Hindlimb muscle (tissue), 1 donor: ENCODE data around the gene TFF3. TPM values are rescaled to one million over a fixed set of nuclear protein-coding genes. Genes with fewer than 3 reads are reported as not detected.

ENCODE experiments used
- DNase-seq: peaks from one replicate; pipeline ENCODE4 v3.0.0-alpha.2; 2013
- polyA plus RNA-seq: library from polyadenylated mRNA; unstranded; fragments of 120-200 nt; gene quantifications from one replicate; pipeline ENCODE4 v1.2.1, GENCODE V29; 2013; ENCODE audit not compliant: insufficient read length

TFF3 gene
- polyA plus RNA-seq, 1 donor: 1.7 TPM

- DNase-seq: no peak
Measured at GRCh38 chr21:42320791-42321190, 5.6 kb upstream of the TFF3 start.

DNA sequence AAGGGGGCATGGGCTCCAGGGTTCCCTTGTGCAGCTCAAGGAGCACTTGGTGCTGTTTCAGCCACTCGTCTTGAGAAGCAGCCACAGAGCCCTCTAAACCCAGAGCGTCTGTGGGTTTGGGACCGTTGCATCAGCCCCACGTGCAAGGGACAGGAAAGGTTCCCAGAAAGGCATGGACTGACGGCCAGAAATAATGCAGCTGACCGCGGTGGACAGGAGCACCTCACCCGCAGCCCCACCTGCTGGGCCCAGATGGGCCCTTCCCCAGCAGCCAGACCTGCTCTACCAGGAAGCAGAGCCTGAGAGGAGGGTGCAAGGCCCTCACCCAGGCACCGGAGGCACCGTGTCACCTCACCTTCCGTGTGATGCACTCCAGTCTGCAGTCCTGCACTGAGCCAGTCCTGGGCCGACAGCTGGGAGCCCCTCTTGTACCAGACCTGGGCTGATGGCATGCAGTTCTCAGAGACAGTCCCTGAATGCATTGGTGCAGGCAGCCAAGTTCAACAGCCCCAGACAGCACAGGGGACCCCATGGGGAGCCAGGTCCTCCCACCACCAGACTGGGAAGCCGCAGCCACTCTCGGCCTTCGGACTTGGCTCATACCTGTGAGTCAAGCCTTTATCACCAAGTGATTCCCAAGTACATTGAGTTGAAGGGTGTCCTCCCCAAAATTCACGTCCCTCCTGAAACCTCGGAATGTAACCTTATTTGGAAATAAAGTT, 4.8 kb upstream of the TFF3 start:
- no peak for DNase-seq

DNA sequence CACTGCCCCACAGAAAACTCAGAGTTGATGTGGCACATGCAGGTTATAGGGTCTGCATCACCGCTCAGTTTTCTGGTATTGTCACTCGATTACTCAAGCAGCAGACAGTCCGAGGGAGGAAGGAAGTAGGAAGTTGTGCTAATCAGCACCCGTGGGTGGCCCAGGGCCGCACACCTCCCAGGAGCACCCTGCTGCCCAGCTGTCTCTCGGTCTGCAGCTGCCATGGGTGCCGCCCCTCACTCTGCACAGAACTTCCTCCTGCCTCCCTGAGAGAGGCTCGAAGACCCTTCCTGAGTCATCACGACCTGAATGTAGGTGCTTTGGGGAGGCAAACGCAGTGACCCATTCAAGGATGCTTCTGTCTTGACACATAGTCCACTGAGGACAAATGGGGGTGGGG, 4.2 kb upstream of the TFF3 start:
- DNase-seq: no peak

DNA sequence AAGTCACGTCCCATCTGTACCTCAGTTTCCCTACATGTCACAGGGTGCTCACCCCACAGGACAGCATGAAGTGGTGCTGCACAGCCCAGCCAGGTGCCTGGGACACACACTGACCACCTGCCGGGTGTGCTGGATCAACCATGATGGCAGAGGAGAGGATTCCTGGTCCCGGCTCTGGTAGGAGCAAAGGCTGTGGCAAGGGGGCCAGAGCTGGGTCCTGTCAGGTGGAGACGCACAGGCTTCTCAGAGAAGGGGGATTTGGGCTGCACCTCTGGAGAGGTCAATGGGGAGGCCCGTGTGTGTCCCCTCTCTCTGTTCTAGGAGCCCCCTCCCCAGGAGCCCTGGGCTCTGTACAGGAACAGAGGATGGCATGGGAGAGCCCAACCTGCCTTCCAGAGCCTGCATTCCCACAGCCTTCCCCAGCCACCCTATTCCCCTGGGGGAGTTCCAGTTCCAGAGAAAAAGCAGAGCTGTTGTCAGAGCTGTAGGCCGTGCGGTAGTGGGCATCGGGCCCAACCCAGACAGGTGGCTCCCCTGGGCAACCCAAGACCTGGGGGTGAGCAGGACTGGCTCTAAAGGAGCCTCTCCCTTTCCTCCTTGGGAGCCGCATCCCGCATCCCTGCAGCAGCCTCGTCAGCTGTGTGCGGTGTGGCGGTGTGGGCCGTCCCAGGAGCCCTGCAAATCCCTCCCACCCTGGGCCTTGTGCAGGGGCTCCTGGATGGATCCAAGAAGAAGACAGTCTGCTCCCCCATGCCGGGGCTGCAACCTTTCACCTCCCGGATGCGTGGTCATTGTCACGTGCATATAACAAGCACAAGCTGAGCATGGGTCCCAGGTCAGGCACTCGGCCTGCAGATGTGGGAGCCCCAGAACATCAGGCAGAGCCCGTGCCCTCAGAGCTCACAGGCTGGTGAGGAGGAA, 2.9 kb upstream of the TFF3 start:
- no peak for DNase-seq

DNA sequence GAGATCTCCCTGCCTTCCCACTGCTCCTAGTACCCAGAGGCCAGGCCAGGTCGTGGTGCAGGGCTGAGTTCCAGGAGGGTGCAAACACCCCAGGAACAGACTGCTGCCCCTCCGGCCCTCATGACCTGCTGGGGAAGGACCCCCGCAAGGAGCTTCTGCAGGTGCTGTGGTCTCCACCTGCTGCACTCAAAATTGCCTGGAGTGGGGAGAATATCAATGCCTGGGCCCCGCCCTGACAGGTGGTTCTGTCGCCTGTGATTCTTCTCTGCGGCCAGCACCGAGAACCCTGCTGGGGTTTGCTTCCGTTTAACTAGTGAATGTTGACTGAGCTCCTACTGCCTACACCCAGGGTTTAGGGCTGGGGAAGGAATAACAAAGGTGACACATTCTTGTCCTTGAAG, 2.1 kb upstream of the TFF3 start:
- no peak for DNase-seq

DNA sequence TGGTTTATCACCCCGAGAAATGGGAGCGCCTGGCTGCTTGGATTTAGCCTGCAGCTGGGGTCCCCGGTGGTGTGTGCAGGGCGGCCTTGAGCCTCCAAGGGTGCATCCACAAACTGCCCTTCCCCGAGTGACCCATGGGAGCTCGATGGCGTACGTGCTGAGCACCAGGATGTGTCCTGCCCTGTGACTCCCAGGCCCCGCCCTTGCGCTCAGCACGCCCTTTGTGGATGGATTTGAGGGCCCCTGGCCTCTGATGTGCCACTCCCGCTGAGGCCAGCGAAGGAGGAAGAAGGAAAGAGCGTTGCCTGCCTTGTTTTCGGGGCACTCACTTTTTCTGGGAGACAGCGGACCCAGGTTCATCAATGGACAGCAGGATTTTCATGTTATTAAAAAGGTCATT, 1.7 kb upstream of the TFF3 start:
- no peak for DNase-seq

GRCh38 chr21:42314616-42315295, 453 bp downstream of the TFF3 start:
- DNase-seq: no peak

GRCh38 chr21:42313501-42313969, 1.7 kb downstream of the TFF3 start:
- no peak for DNase-seq

- no peak for DNase-seq
Measured at GRCh38 chr21:42312626-42313104, 2.5 kb downstream of the TFF3 start.

- no peak for DNase-seq
Measured at GRCh38 chr21:42311816-42312625, 3.2 kb downstream of the TFF3 start.

DNA sequence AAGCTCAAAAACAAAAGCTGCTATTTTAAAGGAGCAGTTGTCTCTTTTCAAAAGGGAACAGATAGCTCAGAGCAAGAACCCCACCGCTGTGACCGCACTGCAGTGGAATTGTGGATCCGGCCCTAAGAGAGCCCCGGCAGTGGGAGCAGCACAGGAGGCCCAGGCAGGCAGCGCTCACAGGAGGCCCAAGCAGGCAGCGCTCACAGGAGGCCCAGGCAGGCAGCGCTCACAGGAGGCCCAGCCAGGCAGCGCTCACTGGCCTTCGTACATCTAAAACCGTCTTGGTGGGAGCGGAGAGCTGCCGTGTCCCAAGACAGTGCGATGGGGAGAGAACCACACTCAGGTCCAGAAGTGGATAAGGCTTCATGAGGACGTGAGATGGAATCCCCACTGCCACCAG, 4.0 kb downstream of the TFF3 start:
- no peak for DNase-seq

DNA sequence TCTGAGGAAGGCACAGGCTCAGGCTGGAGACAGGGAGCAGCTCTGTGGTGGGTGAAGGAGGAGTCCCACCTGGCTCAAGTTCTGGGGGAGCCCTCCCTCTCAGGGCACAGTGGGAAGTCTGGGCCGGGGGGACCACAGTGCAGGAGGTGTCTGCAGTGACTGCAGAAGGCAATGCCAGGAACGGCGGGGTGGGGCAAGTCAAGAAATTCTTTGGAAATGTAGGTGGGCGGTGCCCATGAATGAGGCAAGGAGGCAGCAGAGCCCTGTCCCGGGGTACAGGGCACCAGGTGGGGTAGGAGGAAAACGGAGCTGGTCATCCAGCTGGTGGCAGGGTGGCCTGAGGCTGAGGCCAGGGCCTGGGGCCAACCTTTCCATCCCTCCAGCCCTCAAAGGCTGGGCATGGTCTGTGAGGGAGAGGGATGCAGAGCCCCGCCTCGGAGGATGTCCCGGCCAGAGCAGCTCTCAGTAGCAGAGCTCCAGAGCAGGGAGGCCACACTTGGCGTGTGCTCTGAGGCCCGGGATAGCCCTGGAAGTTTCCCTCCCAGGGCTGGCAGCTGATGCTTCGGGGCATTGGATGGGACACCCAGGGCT, 4.7 kb downstream of the TFF3 start:
- no peak for DNase-seq

DNA sequence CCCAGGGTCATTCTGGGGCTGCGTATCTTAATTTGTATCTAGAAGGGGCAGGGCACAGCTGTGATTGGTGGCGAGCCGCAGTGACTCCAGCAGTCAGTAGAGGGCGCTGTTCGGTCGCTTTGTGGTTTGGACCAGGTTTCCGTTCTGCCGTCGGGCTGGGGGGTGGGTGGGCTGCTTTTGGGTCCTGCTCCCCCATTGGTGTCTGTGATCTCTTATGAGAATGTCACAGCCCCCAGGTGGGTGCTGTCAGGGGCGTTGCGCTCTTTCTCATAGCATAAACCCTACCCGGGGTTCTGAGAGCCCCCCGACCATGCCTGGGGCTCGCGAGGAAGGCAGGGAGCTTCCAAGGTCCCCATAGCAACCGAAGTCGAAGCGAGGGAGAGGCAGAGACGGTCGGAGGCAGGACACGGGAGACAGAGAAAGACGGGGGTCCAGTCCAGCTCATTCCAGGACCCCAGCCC, 5.4 kb downstream of the TFF3 start:
- peak; percentile 57 for DNase-seq

DNA sequence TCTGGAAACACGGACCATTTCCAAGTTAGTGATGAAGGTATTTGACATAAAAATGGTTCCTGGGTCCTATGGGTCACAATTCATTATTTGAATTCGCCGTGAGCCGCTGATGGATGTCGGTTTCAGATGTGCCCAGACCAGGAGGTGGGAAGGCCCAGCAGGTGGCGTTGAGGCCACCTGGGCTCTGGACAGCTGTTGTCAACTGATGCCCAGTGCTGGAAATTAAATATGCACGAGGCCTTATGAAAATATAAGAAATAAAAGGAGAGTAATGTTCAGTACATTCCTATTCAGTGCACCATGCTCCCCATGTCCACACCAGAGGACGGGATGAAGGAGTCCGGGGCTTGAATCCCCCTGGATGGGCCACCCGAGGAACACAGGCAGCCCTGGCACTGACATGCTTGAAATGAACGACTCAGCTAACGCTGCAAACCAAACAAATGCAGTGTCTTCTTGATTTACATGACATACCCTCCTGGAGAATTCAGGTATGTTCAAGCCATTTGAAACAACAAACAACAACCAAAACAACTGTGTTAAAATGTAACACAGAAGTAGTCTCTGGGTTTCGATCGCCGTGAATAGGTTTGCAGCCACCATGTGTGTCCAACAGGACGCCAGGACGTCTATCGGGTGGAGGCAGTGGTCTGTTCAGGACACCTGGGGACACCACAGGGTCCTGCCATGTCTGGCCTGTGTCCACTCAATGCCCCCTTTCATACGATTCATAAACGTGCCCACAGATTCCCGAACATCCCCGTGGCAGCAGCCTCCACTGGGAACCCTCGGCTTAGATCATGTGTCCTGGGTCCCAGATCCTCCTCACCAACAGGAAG, 6.1 kb downstream of the TFF3 start:
- DNase-seq: no peak

DNA sequence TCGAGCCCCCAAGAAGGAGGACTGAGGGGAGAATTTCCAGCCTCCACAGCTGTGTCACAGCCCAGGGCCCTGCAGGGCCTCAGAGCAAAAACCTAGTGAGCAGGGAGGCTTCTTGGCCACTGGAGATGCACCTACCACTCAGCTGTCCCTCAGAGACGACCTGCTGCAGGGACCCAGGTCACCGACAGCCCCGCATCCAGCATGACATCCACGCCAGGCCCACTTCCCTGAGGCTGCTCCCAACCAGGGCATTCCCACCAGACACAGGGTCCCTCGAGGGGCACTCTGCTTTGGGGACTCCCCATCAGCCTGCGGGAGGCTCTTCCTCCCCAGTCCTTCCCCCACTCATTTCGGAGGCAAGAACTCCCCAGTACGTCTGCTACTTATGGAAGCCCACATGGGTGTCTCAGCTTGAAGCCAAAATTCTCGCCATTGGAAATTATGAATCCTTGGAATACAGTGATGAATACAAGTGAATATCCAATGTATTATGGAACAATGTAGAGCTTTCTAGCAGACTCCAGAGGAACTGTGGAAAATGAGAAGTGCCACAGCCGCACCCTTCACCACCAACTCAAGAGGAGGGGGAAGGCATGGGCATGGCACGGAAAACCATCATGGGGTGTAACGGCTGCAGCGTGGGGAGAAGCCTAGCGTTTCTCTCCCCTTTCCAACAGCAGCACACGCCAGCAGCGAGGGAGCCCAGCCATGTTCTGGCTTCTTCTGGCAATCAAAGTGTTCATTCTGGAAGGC, 6.9 kb downstream of the TFF3 start:
- no peak for DNase-seq

DNA sequence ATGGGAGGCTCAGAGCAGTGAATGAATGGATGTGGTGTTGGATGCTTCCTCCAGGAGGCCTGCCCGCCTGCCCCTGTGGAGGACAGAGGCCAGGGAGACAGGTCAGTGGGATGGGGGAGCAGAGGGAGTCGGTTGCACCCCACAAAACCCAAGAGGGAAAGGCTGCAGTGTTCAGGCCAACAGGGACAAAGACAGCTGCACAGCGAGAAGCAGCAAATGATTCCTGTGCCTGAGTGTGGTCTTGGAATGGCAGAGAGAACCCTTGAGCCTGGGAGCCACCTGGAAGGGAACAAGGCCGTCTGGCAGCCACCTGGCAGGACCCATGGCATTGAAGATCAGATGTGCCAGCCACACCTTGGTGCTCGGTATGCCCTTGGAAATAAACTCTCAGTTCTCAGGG, 8.1 kb downstream of the TFF3 start:
- DNase-seq: no peak

GRCh38 chr21:42306366-42307035, 8.7 kb downstream of the TFF3 start:
- no peak for DNase-seq

- no peak for DNase-seq
Measured at GRCh38 chr21:42305707-42306147, 9.5 kb downstream of the TFF3 start.
